IMR-90 (cell line): Measurements from ENCODE around the gene CPXM2. TPM values are rescaled to one million over a fixed set of nuclear protein-coding genes. Genes with fewer than 3 reads are reported as not detected.

Experiments used
- ATAC-seq: fragments of 200-7000 bp; cut with Tn5 transposase; 2 replicates; pipeline ENCODE4 v1.9.1; 2020; ENCODE audit warnings: low read depth, mild to moderate bottlenecking, moderate library complexity
- BruUV-seq: library from RNA; stranded (reverse); fragments of 400-500 nt; replicated peaks from 2 replicates; lab custom pipeline; 2021; lab: Mats Ljungman, UMichigan
- CTCF ChIA-PET: fragments of 300-600 bp; formaldehyde crosslinking; extraction: SDS; loops from one replicate; lab custom pipeline; 2021; ENCODE audit warnings: antibody characterized with exemption; lab: Yijun Ruan, JAX
- POLR2A ChIA-PET: fragments of 300-600 bp; sonication (Branson Sonifier 250); formaldehyde crosslinking; loops from one replicate; lab custom pipeline; 2022; ENCODE audit warnings: antibody characterized with exemption; ENCODE audit not compliant: unreplicated experiment; lab: Charles Lee
- DNase-seq: peaks from one replicate; pipeline ENCODE4 v3.0.0; 2013
- H2AFZ ChIP-seq: replicated peaks from 2 replicates; pipeline ENCODE3; 2013; ENCODE audit warnings: low read length, mild to moderate bottlenecking; ENCODE audit not compliant: poor library complexity
- H2AK5ac ChIP-seq: 2 replicates; pipeline ENCODE4 v1.6.1; 2013; ENCODE audit warnings: low read depth, low read length, inconsistent platforms
- H2AK9ac ChIP-seq: replicated peaks from 2 replicates; pipeline ENCODE3; 2013; ENCODE audit warnings: mild to moderate bottlenecking, low read depth, low read length, moderate library complexity; ENCODE audit not compliant: poor library complexity
- H2BK120ac ChIP-seq: 2 replicates; pipeline ENCODE4 v1.6.1; 2013; ENCODE audit warnings: low read depth, low read length, inconsistent platforms
- H2BK15ac ChIP-seq: 3 replicates; pipeline ENCODE4 v1.6.1; 2013; ENCODE audit warnings: low read depth, low read length, inconsistent platforms
- H2BK20ac ChIP-seq: 2 replicates; pipeline ENCODE4 v1.6.1; 2013; ENCODE audit warnings: low read depth, mild to moderate bottlenecking, inconsistent platforms, low read length, moderate library complexity
- H2BK5ac ChIP-seq: 2 replicates; pipeline ENCODE4 v1.6.1; 2013; ENCODE audit warnings: mild to moderate bottlenecking, low read depth, low read length, inconsistent platforms; ENCODE audit not compliant: poor library complexity, severe bottlenecking
- H3K14ac ChIP-seq: replicated peaks from 2 replicates; pipeline ENCODE4 v1.6.1; 2013; ENCODE audit warnings: low read depth, low read length, inconsistent platforms
- H3K18ac ChIP-seq: 2 replicates; pipeline ENCODE4 v1.6.1; 2013; ENCODE audit warnings: low read depth, low read length, control low read depth
- H3K23ac ChIP-seq: 2 replicates; pipeline ENCODE4 v1.6.1; 2013; ENCODE audit warnings: low read depth, low read length, inconsistent platforms
- H3K27ac ChIP-seq: 2 replicates; pipeline ENCODE4 v1.5.1; 2013; ENCODE audit warnings: mild to moderate bottlenecking, control low read depth, low read length; ENCODE audit not compliant: insufficient read depth
- H3K27me3 ChIP-seq: 2 replicates; pipeline ENCODE4 v1.6.1; 2013; ENCODE audit warnings: low read length; ENCODE audit not compliant: control insufficient read depth, insufficient read depth
- H3K36me3 ChIP-seq: 2 replicates; pipeline ENCODE4 v1.6.1; 2013; ENCODE audit warnings: low read length, mixed read lengths; ENCODE audit not compliant: control insufficient read depth, insufficient read depth
- H3K4ac ChIP-seq: 2 replicates; pipeline ENCODE4 v1.6.1; 2013; ENCODE audit warnings: low read depth, low read length, inconsistent platforms
- H3K4me1 ChIP-seq: 2 replicates; pipeline ENCODE4 v1.6.1; 2013; ENCODE audit warnings: low read length, mixed read lengths; ENCODE audit not compliant: control insufficient read depth, insufficient read depth
- H3K4me2 ChIP-seq: 2 replicates; pipeline ENCODE4 v1.6.1; 2013; ENCODE audit warnings: low read depth, mild to moderate bottlenecking, control low read depth, low read length, moderate library complexity
- H3K4me3 ChIP-seq: 2 replicates; pipeline ENCODE4 v1.5.1; 2013; ENCODE audit warnings: low read depth, mild to moderate bottlenecking, control low read depth, low read length, moderate library complexity; ENCODE audit not compliant: insufficient read depth
- H3K56ac ChIP-seq: 2 replicates; pipeline ENCODE4 v1.6.1; 2013; ENCODE audit warnings: low read length, inconsistent platforms; ENCODE audit not compliant: insufficient read depth; ENCODE audit errors: extremely low read depth
- H3K79me1 ChIP-seq, 2 experiments: 2 replicates each; pipeline ENCODE4 v1.6.1; 2013; ENCODE audit warnings: low read length in 2 of 2, inconsistent platforms in 1 of 2, low read depth in 1 of 2
- H3K9ac ChIP-seq: 2 replicates; pipeline ENCODE4 v1.6.1; 2013; ENCODE audit warnings: low read depth, low read length, control low read depth
- H3K9me1 ChIP-seq: 2 replicates; pipeline ENCODE4 v1.6.1; 2013; ENCODE audit warnings: low read length, inconsistent platforms; ENCODE audit not compliant: insufficient read depth
- H3K9me3 ChIP-seq: 2 replicates; pipeline ENCODE4 v1.6.1; 2013; ENCODE audit warnings: low read length; ENCODE audit not compliant: control insufficient read depth, insufficient read depth
- H4K20me1 ChIP-seq: 2 replicates; pipeline ENCODE4 v1.6.1; 2013; ENCODE audit warnings: low read length, inconsistent platforms; ENCODE audit not compliant: insufficient read depth
- H4K5ac ChIP-seq: 2 replicates; pipeline ENCODE4 v1.6.1; 2013; ENCODE audit warnings: mild to moderate bottlenecking, low read depth, low read length, control low read depth
- H4K8ac ChIP-seq, 2 experiments: 2 replicates each; pipeline ENCODE4 v1.6.1; 2013; ENCODE audit warnings: low read depth in 2 of 2, low read length in 2 of 2, control low read depth in 1 of 2, inconsistent platforms in 1 of 2
- H4K91ac ChIP-seq: 2 replicates; pipeline ENCODE4 v1.6.1; 2013; ENCODE audit warnings: low read depth, low read length, inconsistent platforms; ENCODE audit not compliant: insufficient read depth
- BHLHE40 ChIP-seq: fragments of 150-350 bp; IDR thresholded peaks from 2 replicates; pipeline ENCODE4 v1.6.1; 2016; ENCODE audit warnings: mild to moderate bottlenecking, low read depth, low read length
- CEBPB ChIP-seq: IDR thresholded peaks from 2 replicates; pipeline ENCODE4 v1.6.1; 2012; ENCODE audit warnings: low read depth, low read length, improper control_type of control experiment
- FOS ChIP-seq: fragments of 150-350 bp; IDR thresholded peaks from 2 replicates; pipeline ENCODE4 v1.6.1; 2016; ENCODE audit warnings: low read depth, low read length
- MAFK ChIP-seq: IDR thresholded peaks from 2 replicates; pipeline ENCODE4 v1.6.1; 2012; ENCODE audit warnings: low read depth, low read length, improper control_type of control experiment
- MAZ ChIP-seq: IDR thresholded peaks from 2 replicates; pipeline ENCODE4 v1.6.1; 2012; ENCODE audit warnings: low read depth, mild to moderate bottlenecking, low read length, improper control_type of control experiment, moderate library complexity, borderline replicate concordance
- MXI1 ChIP-seq: IDR thresholded peaks from 2 replicates; pipeline ENCODE4 v1.6.1; 2012; ENCODE audit warnings: low read depth, mild to moderate bottlenecking, low read length, moderate library complexity, borderline replicate concordance
- NFE2L2 ChIP-seq: fragments of 150-350 bp; IDR thresholded peaks from 2 replicates; pipeline ENCODE4 v1.6.1; 2016; ENCODE audit warnings: low read depth, mild to moderate bottlenecking, low read length
- RAD21 ChIP-seq: IDR thresholded peaks from 2 replicates; pipeline ENCODE4 v1.6.1; 2012; ENCODE audit warnings: low read length, improper control_type of control experiment
- RCOR1 ChIP-seq: IDR thresholded peaks from 2 replicates; pipeline ENCODE4 v1.6.1; 2012; ENCODE audit warnings: mild to moderate bottlenecking, low read length, improper control_type of control experiment; ENCODE audit not compliant: insufficient replicate concordance
- RFX5 ChIP-seq: IDR thresholded peaks from 2 replicates; pipeline ENCODE4 v1.8.0; 2012; ENCODE audit warnings: low read depth, mild to moderate bottlenecking, low read length, moderate library complexity
- SMC3 ChIP-seq: fragments of 150-350 bp; IDR thresholded peaks from 2 replicates; pipeline ENCODE4 v1.6.1; 2016; ENCODE audit warnings: low read depth, mild to moderate bottlenecking, antibody characterized with exemption, low read length, moderate library complexity
- WGBS, 2 experiments: methylation state at CpG; one replicate each; pipeline versions ENCODE4 v1.1.5 to v1.1.7; 2013; ENCODE audit warnings: missing lambda C conversion rate in 2 of 2; ENCODE audit not compliant: insufficient read length in 1 of 2; ENCODE audit errors: extremely low coverage in 2 of 2; 5-methylcytosine and 5-hydroxymethylcytosine counted together
- dilution Hi-C: fragments of 300-500 bp; cut with HindIII; formaldehyde crosslinking; loops from one replicate; pipeline ENCODE4 v1.14.3; 2018; ENCODE audit warnings: low sequenced_read_pairs; ENCODE audit not compliant: unreplicated experiment
- in situ Hi-C: fragments of 300-500 bp; cut with MboI; formaldehyde crosslinking; loops from 3 replicates; pipeline ENCODE4 v1.14.3; 2019; ENCODE audit warnings: low sequenced_read_pairs, inconsistent platforms, mixed read lengths
- intact Hi-C: fragments of 100-400 bp; cut with micrococcal nuclease; formaldehyde crosslinking; loops from 2 replicates; pipeline ENCODE4 v1.10.0; 2022
- polyA plus RNA-seq, 3 experiments: library from polyadenylated mRNA; depleted of rRNA; stranded (reverse); fragments of >200 nt; gene quantifications; 2 replicates each; pipeline ENCODE4 v1.2.3, GENCODE V29; 2012; ENCODE audit warnings: low replicate concordance in 1 of 3
- total RNA-seq: library from RNA; depleted of rRNA; stranded (reverse); fragments of >200 nt; gene quantifications from 2 replicates; pipeline ENCODE4 v1.2.3, GENCODE V29; 2012
- TF ChIP-seq, protein P1 (sequence below): fragments of 150-350 bp; IDR thresholded peaks from 2 replicates; pipeline ENCODE4 v1.6.1; 2017; ENCODE audit warnings: mild to moderate bottlenecking, antibody characterized with exemption, low read length, low read depth
- TF ChIP-seq, protein P2 (sequence below): conservative IDR thresholded peaks from 2 replicates; pipeline ENCODE4 v1.5.1; 2012; ENCODE audit warnings: mild to moderate bottlenecking, low read depth, low read length, improper control_type of control experiment
- TF ChIP-seq, protein P3 (sequence below): fragments of 150-350 bp; IDR thresholded peaks from 2 replicates; pipeline ENCODE4 v1.6.1; 2016; ENCODE audit warnings: low read depth, mild to moderate bottlenecking, low read length, moderate library complexity, borderline replicate concordance

The CPXM2 gene
- total and polyA plus RNA-seq, 2 of the 4 experiments (the other 2 are of a cell fraction): not detected

DNA sequence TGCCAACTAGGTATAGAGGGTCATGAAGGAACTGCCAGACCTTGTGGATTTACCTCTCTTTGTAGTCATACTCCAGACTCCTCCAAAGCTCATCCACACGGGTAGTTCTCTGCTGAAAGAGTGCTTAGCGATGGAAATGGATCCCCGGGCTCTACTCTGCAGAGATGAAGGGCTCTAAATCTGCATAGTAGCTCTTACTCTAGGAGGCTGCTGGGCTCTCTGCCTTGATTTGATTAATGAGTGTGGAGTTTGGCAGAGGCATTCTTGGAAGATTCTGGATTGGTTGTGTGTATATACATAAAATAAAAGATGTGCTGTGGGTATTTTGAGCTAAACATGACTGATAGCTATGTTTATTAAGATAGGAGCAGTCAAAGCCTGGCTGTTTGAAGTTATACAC is 21.3 kb upstream of the CPXM2 start:
- H3K4me1 ChIP-seq: no peaks in the 10 kb centered on the region
- no peak overlapping the region for H3K9ac ChIP-seq
- dilution Hi-C loops: no loop called here
- H3K27me3 ChIP-seq: no peaks in the 10 kb centered on the region
- TF ChIP-seq, protein P1, sequence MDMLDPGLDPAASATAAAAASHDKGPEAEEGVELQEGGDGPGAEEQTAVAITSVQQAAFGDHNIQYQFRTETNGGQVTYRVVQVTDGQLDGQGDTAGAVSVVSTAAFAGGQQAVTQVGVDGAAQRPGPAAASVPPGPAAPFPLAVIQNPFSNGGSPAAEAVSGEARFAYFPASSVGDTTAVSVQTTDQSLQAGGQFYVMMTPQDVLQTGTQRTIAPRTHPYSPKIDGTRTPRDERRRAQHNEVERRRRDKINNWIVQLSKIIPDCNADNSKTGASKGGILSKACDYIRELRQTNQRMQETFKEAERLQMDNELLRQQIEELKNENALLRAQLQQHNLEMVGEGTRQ: no peak
- TF ChIP-seq MAFK (no peak), CEBPB (no peak), SMC3 (no peak), FOS (no peak), MAZ (no peak), RCOR1 (no peak), RAD21 (no peak), RFX5 (no peak), MXI1 (no peak), BHLHE40 (no peak), NFE2L2 (no peak)
- TF ChIP-seq, protein P2, sequence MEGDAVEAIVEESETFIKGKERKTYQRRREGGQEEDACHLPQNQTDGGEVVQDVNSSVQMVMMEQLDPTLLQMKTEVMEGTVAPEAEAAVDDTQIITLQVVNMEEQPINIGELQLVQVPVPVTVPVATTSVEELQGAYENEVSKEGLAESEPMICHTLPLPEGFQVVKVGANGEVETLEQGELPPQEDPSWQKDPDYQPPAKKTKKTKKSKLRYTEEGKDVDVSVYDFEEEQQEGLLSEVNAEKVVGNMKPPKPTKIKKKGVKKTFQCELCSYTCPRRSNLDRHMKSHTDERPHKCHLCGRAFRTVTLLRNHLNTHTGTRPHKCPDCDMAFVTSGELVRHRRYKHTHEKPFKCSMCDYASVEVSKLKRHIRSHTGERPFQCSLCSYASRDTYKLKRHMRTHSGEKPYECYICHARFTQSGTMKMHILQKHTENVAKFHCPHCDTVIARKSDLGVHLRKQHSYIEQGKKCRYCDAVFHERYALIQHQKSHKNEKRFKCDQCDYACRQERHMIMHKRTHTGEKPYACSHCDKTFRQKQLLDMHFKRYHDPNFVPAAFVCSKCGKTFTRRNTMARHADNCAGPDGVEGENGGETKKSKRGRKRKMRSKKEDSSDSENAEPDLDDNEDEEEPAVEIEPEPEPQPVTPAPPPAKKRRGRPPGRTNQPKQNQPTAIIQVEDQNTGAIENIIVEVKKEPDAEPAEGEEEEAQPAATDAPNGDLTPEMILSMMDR: no peak
- TF ChIP-seq, protein P3, sequence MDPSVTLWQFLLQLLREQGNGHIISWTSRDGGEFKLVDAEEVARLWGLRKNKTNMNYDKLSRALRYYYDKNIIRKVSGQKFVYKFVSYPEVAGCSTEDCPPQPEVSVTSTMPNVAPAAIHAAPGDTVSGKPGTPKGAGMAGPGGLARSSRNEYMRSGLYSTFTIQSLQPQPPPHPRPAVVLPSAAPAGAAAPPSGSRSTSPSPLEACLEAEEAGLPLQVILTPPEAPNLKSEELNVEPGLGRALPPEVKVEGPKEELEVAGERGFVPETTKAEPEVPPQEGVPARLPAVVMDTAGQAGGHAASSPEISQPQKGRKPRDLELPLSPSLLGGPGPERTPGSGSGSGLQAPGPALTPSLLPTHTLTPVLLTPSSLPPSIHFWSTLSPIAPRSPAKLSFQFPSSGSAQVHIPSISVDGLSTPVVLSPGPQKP: no peak
- in situ Hi-C loops: no loop called here
- DNase-seq (no peak), ATAC-seq (no peak)
- no CpG with 5 or more reads among the region's 3 CpGs for WGBS, 2 experiments
- no peak overlapping the region for H3K23ac ChIP-seq
- peaks cover 36% of the 10 kb centered on the region for H3K9me3 ChIP-seq
- H4K8ac ChIP-seq: no peak overlapping the region
- H2BK20ac ChIP-seq: no peak overlapping the region
- POLR2A ChIA-PET: interaction anchor here (0.6 kb wide), 1 partner anchor 213 kb away, joined by 4 read pairs; no protein-coding TSS in a partner anchor
- no peak overlapping the region for H2BK15ac ChIP-seq
- no peaks in the 10 kb centered on the region for H3K36me3 ChIP-seq
- H3K56ac ChIP-seq: no peak overlapping the region
- no peaks in the 10 kb centered on the region for H3K79me1 ChIP-seq
- no peak overlapping the region for H3K27ac ChIP-seq
- intact Hi-C loops: loop anchor here (2.0 kb wide), 1 partner anchor 74 kb away; no protein-coding TSS in a partner anchor
- no peak overlapping the region for H3K14ac ChIP-seq
- no peak overlapping the region for H4K5ac ChIP-seq
- no peak overlapping the region for H3K18ac ChIP-seq
- H4K20me1 ChIP-seq: no peaks in the 10 kb centered on the region
- no peak overlapping the region for H2AK5ac ChIP-seq
- no peak overlapping the region for H2BK5ac ChIP-seq
- BruUV-seq: no TSS peak
- no peak overlapping the region for H3K4me2 ChIP-seq
- CTCF ChIA-PET: no interaction called here
- H3K9me1 ChIP-seq: no peaks in the 10 kb centered on the region
- no peak overlapping the region for H2BK120ac ChIP-seq
- no peak overlapping the region for H2AFZ ChIP-seq
- no peak overlapping the region for H3K4me3 ChIP-seq
- no peak overlapping the region for H2AK9ac ChIP-seq
- no peak overlapping the region for H3K4ac ChIP-seq
- no peak overlapping the region for H4K91ac ChIP-seq
